ENCODE data around the gene SEMA5A.

DNA sequence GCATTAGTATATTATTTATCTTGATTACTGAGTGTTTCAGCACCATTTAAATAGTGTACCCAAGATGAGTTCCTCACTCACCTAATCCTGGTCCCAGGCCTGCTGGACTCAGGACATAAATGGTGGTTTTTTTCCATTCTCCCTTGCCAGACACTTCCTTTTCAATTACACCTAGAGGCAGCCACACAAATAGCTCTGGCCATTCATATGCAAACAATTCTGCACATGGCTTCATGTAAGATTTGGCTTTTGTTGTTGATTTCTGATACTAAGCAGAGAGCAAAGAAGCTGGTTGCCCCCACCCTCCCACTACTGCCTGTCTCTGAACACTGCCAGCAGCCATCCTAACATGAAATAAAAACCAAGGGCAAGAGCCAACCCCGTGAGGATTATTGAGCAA is 180.4 kb downstream of the SEMA5A start:
- TF ChIP-seq POLR2A (IDR thresholded peaks at IDR 0.05), result no peak
- TF ChIP-seq, protein P1, sequence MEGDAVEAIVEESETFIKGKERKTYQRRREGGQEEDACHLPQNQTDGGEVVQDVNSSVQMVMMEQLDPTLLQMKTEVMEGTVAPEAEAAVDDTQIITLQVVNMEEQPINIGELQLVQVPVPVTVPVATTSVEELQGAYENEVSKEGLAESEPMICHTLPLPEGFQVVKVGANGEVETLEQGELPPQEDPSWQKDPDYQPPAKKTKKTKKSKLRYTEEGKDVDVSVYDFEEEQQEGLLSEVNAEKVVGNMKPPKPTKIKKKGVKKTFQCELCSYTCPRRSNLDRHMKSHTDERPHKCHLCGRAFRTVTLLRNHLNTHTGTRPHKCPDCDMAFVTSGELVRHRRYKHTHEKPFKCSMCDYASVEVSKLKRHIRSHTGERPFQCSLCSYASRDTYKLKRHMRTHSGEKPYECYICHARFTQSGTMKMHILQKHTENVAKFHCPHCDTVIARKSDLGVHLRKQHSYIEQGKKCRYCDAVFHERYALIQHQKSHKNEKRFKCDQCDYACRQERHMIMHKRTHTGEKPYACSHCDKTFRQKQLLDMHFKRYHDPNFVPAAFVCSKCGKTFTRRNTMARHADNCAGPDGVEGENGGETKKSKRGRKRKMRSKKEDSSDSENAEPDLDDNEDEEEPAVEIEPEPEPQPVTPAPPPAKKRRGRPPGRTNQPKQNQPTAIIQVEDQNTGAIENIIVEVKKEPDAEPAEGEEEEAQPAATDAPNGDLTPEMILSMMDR (IDR thresholded peaks at IDR 0.05), result no peak
